Measurements from ENCODE around the gene TMC6. TPM values are rescaled to one million over a fixed set of nuclear protein-coding genes. Genes with fewer than 3 reads are reported as not detected.
A peak's percentile ranks its signal among the peaks of the same experiment; 100 is the strongest.

Gene TMC6
- total and polyA plus RNA-seq, 2 of the 13 experiments (the other 11 are each of a cell fraction or from before 2014, with no cell fraction given) = 48.4 to 99.1 TPM

DNA sequence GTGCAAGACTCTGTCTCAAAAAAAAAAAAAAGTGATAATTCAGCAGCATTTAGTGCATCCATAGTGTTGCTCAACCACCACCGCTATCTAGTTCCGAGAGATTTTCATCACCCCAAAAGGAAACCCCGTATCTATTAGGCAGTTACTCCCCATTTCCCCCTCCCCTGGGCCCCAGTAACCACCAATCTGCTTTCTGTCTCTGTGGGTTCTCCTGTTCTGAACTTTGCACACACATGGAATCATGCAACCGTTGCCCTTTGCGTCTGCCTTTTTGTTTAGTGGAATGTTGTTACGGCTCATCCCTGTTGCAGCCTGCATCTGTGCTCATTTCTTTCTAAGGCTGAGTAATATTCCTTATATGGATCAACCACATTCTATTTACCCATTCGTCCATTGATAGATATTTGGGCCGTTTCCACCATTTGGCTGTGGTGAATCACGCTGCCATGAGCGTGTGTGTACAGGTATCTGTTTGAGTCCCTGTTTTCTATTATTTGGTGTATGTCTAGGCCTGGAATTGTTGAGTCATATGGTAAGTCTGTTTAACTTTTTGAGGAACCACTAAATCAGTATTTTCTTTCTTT lies 31.1 kb upstream of the TMC6 start:
- POLR2A ChIA-PET = interaction anchor here (1.3 to 2.0 kb wide), 2 partner anchors 27 kb away, joined by 5 to 8 read pairs; partner anchors contain the start of genes AFMID and TK1
- peak overlapping the region; percentile 71 for H3K4me2 ChIP-seq (ENCODE audit: low read depth, low read length)
- FAIRE-seq = peak; percentile 85
- no peaks in the 10 kb centered on the region for H4K20me1 ChIP-seq (ENCODE audit: insufficient read depth, low read length)
- H3K36me3 ChIP-seq (replicated peaks in 1 of 2; ENCODE audit: control insufficient read depth in 1 of 2, insufficient read depth in 2 of 2, low read length in 2 of 2) = no peaks in the 10 kb centered on the region
- WGBS (ENCODE audit: low lambda C conversion rate) = 2% methylated on average over 10 of the region's 10 CpGs
- no peaks in the 10 kb centered on the region for H3K79me2 ChIP-seq (ENCODE audit: insufficient read depth, low read length)
- in situ Hi-C loops (cut with HindIII; ENCODE audit: extremely low pct_ligation_motif_present, low pct_unique_long_range_greater_than_20kb) (no loop called here), intact Hi-C loops (cut with micrococcal nuclease; ENCODE audit: unreplicated experiment) (loop anchor here (1.0 kb wide), 1 partner anchor 17 kb away; no protein-coding TSS in a partner anchor)
- H2AFZ ChIP-seq (ENCODE audit: low read length) = peak overlapping the region; percentile 22
- peaks cover 0 to under 1% of the 10 kb centered on the region in 2 experiments; a peak in 1 of 5 replicates for H3K27me3 ChIP-seq (ENCODE audit: control insufficient read depth in 1 of 2, insufficient read depth in 2 of 2, low read length in 2 of 2)
- H3K9me3 ChIP-seq (ENCODE audit: low read length) = no peaks in the 10 kb centered on the region
- H3K9ac ChIP-seq (ENCODE audit: insufficient read depth, low read depth, low read length) = peak overlapping the region; percentile 2; the same call in 1 of the 2 replicates
- peak overlapping the region; percentile 62 for H3K27ac ChIP-seq (ENCODE audit: extremely low read length, insufficient read depth, low read length)
- ATAC-seq = peak; percentile 83
- peak; percentile 90 for DNase-seq (ENCODE audit: low spot score)
- peaks cover 48% of the 10 kb centered on the region for H3K4me1 ChIP-seq (ENCODE audit: insufficient read depth, low read length)
- peak overlapping the region; percentile 13 to 40 (median 17); a peak in 4 of 6 replicates for H3K4me3 ChIP-seq (replicated peaks in 1 of 3; ENCODE audit: insufficient read depth in 1 of 3, low read depth in 2 of 3, low read length in 3 of 3)
- CTCF ChIA-PET (ENCODE audit: low intra/inter-chr PET ratio, low total read pairs) = no interaction called here
- no TSS peak for BruUV-seq (replicated peaks)
- TF ChIP-seq ZNF101 (CRISPR knock-in tag; IDR thresholded peaks at IDR 0.05; ENCODE audit: borderline replicate concordance, low read depth) (no peak), ZEB1 (IDR thresholded peaks at IDR 0.05; ENCODE audit: insufficient replicate concordance, low read depth) (no peak), ZNF777 (CRISPR knock-in tag; IDR thresholded peaks at IDR 0.05) (no peak), ZNF468 (CRISPR knock-in tag; IDR thresholded peaks at IDR 0.05) (no peak), ZSCAN9 (CRISPR knock-in tag; IDR thresholded peaks at IDR 0.05; ENCODE audit: borderline replicate concordance) (no peak; the same call in 1 of the 2 replicates), SIN3B (IDR thresholded peaks at IDR 0.05; ENCODE audit: low read length) (no peak), STAT5B (CRISPR knock-in tag; IDR thresholded peaks at IDR 0.05) (no peak), TCF7 (IDR thresholded peaks at IDR 0.05; ENCODE audit: low read depth) (peak; percentile 5; the same call in 1 of the 2 replicates), ZFY (CRISPR knock-in tag; IDR thresholded peaks at IDR 0.05) (peak; percentile 29; the same call in 1 of the 2 replicates), ZMYM4 (CRISPR knock-in tag; IDR thresholded peaks at IDR 0.05) (no peak), ETV5 (CRISPR knock-in tag; IDR thresholded peaks at IDR 0.05; ENCODE audit: borderline replicate concordance) (peak; percentile 6; the same call in 1 of the 2 replicates), PHF21A (CRISPR knock-in tag; IDR thresholded peaks at IDR 0.05) (peak; percentile 73; the same call in 1 of the 2 replicates), ZNF10 (CRISPR knock-in tag; IDR thresholded peaks at IDR 0.05; ENCODE audit: borderline replicate concordance, low read depth) (no peak), MXI1 (IDR thresholded peaks at IDR 0.05; ENCODE audit: borderline replicate concordance, low read depth, low read length) (peak; percentile 41; the same call in 1 of the 3 replicates), TAF1 (CRISPR knock-in tag; IDR thresholded peaks at IDR 0.05) (no peak)
- TF ChIP-seq, protein P1, sequence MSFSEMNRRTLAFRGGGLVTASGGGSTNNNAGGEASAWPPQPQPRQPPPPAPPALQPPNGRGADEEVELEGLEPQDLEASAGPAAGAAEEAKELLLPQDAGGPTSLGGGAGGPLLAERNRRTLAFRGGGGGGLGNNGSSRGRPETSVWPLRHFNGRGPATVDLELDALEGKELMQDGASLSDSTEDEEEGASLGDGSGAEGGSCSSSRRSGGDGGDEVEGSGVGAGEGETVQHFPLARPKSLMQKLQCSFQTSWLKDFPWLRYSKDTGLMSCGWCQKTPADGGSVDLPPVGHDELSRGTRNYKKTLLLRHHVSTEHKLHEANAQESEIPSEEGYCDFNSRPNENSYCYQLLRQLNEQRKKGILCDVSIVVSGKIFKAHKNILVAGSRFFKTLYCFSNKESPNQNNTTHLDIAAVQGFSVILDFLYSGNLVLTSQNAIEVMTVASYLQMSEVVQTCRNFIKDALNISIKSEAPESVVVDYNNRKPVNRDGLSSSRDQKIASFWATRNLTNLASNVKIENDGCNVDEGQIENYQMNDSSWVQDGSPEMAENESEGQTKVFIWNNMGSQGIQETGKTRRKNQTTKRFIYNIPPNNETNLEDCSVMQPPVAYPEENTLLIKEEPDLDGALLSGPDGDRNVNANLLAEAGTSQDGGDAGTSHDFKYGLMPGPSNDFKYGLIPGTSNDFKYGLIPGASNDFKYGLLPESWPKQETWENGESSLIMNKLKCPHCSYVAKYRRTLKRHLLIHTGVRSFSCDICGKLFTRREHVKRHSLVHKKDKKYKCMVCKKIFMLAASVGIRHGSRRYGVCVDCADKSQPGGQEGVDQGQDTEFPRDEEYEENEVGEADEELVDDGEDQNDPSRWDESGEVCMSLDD (CRISPR knock-in tag; IDR thresholded peaks at IDR 0.05; ENCODE audit: borderline replicate concordance) = peak; percentile 94
- TF ChIP-seq, protein P2, sequence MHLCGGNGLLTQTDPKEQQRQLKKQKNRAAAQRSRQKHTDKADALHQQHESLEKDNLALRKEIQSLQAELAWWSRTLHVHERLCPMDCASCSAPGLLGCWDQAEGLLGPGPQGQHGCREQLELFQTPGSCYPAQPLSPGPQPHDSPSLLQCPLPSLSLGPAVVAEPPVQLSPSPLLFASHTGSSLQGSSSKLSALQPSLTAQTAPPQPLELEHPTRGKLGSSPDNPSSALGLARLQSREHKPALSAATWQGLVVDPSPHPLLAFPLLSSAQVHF (CRISPR knock-in tag; IDR thresholded peaks at IDR 0.05) = no peak
- TF ChIP-seq, protein P3, sequence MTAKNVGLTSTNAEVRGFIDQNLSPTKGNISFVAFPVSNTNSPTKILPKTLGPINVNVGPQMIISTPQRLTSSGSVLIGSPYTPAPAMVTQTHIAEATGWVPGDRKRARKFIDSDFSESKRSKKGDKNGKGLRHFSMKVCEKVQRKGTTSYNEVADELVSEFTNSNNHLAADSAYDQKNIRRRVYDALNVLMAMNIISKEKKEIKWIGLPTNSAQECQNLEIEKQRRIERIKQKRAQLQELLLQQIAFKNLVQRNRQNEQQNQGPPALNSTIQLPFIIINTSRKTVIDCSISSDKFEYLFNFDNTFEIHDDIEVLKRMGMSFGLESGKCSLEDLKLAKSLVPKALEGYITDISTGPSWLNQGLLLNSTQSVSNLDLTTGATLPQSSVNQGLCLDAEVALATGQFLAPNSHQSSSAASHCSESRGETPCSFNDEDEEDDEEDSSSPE (CRISPR knock-in tag; IDR thresholded peaks at IDR 0.05) = no peak
- TF ChIP-seq, protein P4, sequence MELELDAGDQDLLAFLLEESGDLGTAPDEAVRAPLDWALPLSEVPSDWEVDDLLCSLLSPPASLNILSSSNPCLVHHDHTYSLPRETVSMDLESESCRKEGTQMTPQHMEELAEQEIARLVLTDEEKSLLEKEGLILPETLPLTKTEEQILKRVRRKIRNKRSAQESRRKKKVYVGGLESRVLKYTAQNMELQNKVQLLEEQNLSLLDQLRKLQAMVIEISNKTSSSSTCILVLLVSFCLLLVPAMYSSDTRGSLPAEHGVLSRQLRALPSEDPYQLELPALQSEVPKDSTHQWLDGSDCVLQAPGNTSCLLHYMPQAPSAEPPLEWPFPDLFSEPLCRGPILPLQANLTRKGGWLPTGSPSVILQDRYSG (CRISPR knock-in tag; IDR thresholded peaks at IDR 0.05) = no peak
- TF ChIP-seq, protein P5, sequence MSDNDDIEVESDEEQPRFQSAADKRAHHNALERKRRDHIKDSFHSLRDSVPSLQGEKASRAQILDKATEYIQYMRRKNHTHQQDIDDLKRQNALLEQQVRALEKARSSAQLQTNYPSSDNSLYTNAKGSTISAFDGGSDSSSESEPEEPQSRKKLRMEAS (IDR thresholded peaks at IDR 0.05) = peak; percentile 34

Data from HepG2 (cell line).